Stimulated activated CD4-positive, alpha-beta T cell treated with anti-CD3 and anti-CD28 coated beads, Interleukin-1b, Interleukin-23, amount 100 ng/mL, for 4 hours (primary cell): ENCODE results near the gene CBX1.

ENCODE experiments used
- DNase-seq, 2 donors: peaks; one replicate each; pipeline ENCODE4 v3.0.0-alpha.2; 2020; ENCODE audit warnings: low read depth in 2 of 2

The CBX1 gene

GRCh38 chr17:48101012-48101720 is at the start of gene CBX1:
CBX1 (minus strand) TSS chr17:48101478; CDS start chr17:48077004, 24,474 bp downstream.
- DNase-seq, result peak; percentile 87 to 93

- DNase-seq, result no peak
Measured at GRCh38 chr17:48150597-48151001, 49.3 kb upstream of the CBX1 start.

- no peak for DNase-seq
Measured at GRCh38 chr17:48149787-48150463, 48.6 kb upstream of the CBX1 start.

- DNase-seq, result no peak
Measured at GRCh38 chr17:48148854-48149786, 47.8 kb upstream of the CBX1 start.

GRCh38 chr17:48148029-48148770 is 46.9 kb upstream of the CBX1 start:
- DNase-seq, result no peak

GRCh38 chr17:48144976-48145798 is 43.9 kb upstream of the CBX1 start:
- no peak for DNase-seq

GRCh38 chr17:48144231-48144630 is 43.0 kb upstream of the CBX1 start:
- no peak for DNase-seq

- DNase-seq, result no peak
Measured at GRCh38 chr17:48143629-48144028, 42.4 kb upstream of the CBX1 start.

GRCh38 chr17:48139944-48140343 is 38.7 kb upstream of the CBX1 start:
- no peak for DNase-seq

GRCh38 chr17:48137656-48138055 is 36.4 kb upstream of the CBX1 start:
- no peak for DNase-seq

GRCh38 chr17:48134912-48135480 is 33.7 kb upstream of the CBX1 start:
- DNase-seq, result no peak

GRCh38 chr17:48132385-48132784 is 31.1 kb upstream of the CBX1 start:
- no peak for DNase-seq

GRCh38 chr17:48131216-48131824 is 30.0 kb upstream of the CBX1 start:
- DNase-seq, result peak in 1 of 2 donors; percentile 60

- DNase-seq, result no peak
Measured at GRCh38 chr17:48129981-48130380, 28.7 kb upstream of the CBX1 start.

- DNase-seq, result no peak
Measured at GRCh38 chr17:48128400-48128799, 27.1 kb upstream of the CBX1 start.

GRCh38 chr17:48127371-48128051 is 26.2 kb upstream of the CBX1 start:
- no peak for DNase-seq

GRCh38 chr17:48126532-48126850 is 25.2 kb upstream of the CBX1 start:
- DNase-seq, result no peak

- no peak for DNase-seq
Measured at GRCh38 chr17:48125829-48126531, 24.7 kb upstream of the CBX1 start.
